Tibial artery (tissue), 4 donors: Measurements from ENCODE around the gene GJD2.

ENCODE experiments used
- DNase-seq, 2 donors: peaks; one replicate each; pipeline ENCODE4 v3.0.0-alpha.2; 2019
- H3K27ac ChIP-seq, 2 donors: fragments of 200-600 bp; sonication (generic) in 1 of 2; 1 replicate in 1 of 2; 2 replicates in 1 of 2; pipeline ENCODE4 v1.5.1; 2018 to 2019; ENCODE audit warnings: mild to moderate bottlenecking in 1 of 2
- H3K27me3 ChIP-seq, 2 donors: fragments of 200-600 bp; sonication (generic) in 1 of 2; one replicate each; pipeline versions ENCODE4 v1.5.1 to v1.6.0; 2016 to 2019
- H3K36me3 ChIP-seq, 3 donors: fragments of 200-600 bp; sonication (generic) in 2 of 3; one replicate each; pipeline ENCODE4 v1.5.1; 2016 to 2019; ENCODE audit warnings: mild to moderate bottlenecking in 2 of 3
- H3K4me1 ChIP-seq, 4 donors: fragments of 200-600 bp; sonication (generic) in 2 of 4; 1 replicate in 3 of 4; 2 replicates in 1 of 4; pipeline ENCODE4 v1.5.1; 2016 to 2019
- H3K4me3 ChIP-seq, 2 donors: fragments of 200-600 bp; sonication (generic) in 1 of 2; 1 replicate in 1 of 2; 2 replicates in 1 of 2; pipeline ENCODE4 v1.5.1; 2018 to 2019; ENCODE audit warnings: mild to moderate bottlenecking in 2 of 2
- H3K9me3 ChIP-seq, 3 donors: fragments of 200-600 bp; sonication (generic) in 1 of 3; one replicate each; pipeline ENCODE4 v1.5.1; 2016 to 2019
- intact Hi-C: fragments of 100-400 bp; cut with DNase I; formaldehyde crosslinking; loops from one replicate; pipeline ENCODE4 v1.15.0; 2023; ENCODE audit warnings: low total_unique reads
- TF ChIP-seq, protein P1 (sequence below), 2 experiments: fragments of 200-600 bp in 1 of 2; fragments of 450-650 bp in 1 of 2; IDR thresholded peaks; one replicate each; pipeline ENCODE4 v1.5.1; 2017 to 2019; ENCODE audit warnings: antibody characterized with exemption in 2 of 2, mild to moderate bottlenecking in 1 of 2, moderate library complexity in 1 of 2

The GJD2 gene

DNA sequence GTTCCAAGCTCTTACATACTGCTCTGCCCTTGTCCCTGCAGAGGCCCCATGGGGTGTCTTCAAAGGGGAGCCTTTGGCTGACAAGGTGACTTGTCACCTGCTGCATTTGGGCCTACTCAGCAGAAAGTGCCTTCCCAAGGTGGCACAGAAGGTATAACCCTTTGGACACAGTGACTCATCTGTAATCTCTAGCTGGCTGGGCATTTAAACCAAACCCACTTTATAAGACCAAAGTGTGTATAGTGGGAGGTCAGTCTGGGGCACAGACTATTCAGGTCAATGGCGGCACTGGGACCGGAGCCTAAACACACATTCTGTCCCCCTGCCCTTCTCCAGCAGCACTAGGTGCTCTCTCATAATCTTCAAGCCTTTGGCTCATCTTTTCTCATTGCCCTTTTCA lies 35.1 kb downstream of the GJD2 start:
- Histone ChIP-seq H3K36me3 (no peaks in the 10 kb centered on the region), H3K27ac (peak overlapping the region in 1 of 2 donors; percentile 29), H3K27me3 (no peaks in the 10 kb centered on the region), H3K4me1 (peaks cover 6 to 58% (median 7%) of the 10 kb centered on the region in 4 donors), H3K9me3 (no peaks in the 10 kb centered on the region), H3K4me3 (no peak overlapping the region)
- TF ChIP-seq, protein P1, sequence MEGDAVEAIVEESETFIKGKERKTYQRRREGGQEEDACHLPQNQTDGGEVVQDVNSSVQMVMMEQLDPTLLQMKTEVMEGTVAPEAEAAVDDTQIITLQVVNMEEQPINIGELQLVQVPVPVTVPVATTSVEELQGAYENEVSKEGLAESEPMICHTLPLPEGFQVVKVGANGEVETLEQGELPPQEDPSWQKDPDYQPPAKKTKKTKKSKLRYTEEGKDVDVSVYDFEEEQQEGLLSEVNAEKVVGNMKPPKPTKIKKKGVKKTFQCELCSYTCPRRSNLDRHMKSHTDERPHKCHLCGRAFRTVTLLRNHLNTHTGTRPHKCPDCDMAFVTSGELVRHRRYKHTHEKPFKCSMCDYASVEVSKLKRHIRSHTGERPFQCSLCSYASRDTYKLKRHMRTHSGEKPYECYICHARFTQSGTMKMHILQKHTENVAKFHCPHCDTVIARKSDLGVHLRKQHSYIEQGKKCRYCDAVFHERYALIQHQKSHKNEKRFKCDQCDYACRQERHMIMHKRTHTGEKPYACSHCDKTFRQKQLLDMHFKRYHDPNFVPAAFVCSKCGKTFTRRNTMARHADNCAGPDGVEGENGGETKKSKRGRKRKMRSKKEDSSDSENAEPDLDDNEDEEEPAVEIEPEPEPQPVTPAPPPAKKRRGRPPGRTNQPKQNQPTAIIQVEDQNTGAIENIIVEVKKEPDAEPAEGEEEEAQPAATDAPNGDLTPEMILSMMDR (IDR thresholded peaks at IDR 0.05) = no peak
- intact Hi-C loops = no loop called here
- DNase-seq = no peak

DNA sequence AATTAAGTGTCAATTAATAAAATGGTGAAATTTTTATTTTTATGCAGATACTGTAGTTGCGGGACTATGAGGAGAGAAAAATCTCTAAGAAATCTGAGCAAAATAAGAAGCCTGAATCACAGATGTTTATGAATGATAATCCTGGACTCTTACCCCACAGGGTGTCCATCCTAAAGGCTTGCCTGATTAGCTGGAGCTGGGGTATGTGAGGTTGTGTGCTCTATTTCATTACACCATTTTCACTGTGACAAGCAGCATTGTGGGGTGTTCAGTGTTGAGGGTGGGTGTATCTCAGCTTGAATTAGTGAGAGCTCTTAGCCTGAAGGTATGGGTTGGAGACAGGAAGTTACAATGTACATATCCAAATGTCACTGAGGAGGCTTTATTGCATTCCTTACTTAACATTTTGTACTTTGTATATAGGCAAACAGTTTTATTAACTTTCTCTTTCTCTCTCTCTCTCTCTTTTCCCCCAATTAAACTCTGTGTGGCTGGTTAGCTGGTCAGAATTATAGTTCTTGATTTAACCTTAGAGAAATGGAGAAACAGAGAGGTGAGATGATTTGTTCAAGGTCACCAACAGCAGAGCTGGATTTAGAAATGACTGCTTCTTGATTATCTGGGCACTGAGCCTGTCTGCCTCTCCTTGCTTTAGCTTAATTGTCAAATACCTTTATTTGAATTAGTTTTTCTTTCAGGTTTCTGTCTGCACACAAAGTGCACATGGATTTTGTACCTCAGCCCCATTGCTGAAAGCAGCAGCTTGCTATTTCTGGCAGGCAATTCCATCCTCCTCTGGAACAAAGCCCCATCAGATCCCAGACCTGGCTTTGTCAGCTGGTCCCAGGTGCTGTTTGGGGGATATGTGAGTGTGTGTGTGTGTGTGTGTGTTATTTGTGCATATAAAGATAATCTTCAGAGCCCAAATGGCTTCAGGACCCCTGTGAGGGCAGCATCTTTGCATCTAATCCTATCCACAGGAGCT lies 35.8 kb downstream of the GJD2 start:
- Histone ChIP-seq H3K9me3 (no peaks in the 10 kb centered on the region), H3K27me3 (no peaks in the 10 kb centered on the region), H3K4me3 (no peak overlapping the region), H3K36me3 (no peaks in the 10 kb centered on the region), H3K4me1 (peaks cover 6 to 51% (median 7%) of the 10 kb centered on the region in 4 donors), H3K27ac (peak overlapping the region in 1 of 2 donors; percentile 29)
- intact Hi-C loops = no loop called here
- no peak for DNase-seq
- TF ChIP-seq, protein P1 (IDR thresholded peaks at IDR 0.05) = no peak

DNA sequence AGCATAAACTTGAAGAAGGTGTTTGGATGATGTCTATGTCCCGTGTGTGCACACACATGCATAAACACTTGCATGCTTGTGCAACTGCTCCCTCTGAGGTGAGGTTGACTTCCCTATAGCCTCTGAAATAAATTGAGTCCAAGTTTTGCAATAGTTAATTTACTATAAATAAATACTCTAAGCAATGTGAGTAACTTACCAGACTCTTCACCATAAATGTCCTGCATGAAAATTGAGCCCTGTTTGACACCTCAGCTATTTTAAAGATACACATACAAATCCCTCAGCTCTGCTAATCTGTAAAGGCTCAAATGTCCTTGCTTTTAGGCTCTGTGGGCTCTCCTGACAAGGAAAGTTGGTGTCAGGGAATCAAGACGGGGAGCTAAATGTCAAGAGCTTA lies 37.1 kb downstream of the GJD2 start:
- Histone ChIP-seq H3K4me1 (peaks cover 0 to 39% (median 5%) of the 10 kb centered on the region in 4 donors), H3K27ac (no peak overlapping the region), H3K27me3 (no peaks in the 10 kb centered on the region), H3K4me3 (no peak overlapping the region), H3K9me3 (no peaks in the 10 kb centered on the region), H3K36me3 (no peaks in the 10 kb centered on the region)
- TF ChIP-seq, protein P1 (IDR thresholded peaks at IDR 0.05) = no peak
- no peak for DNase-seq
- intact Hi-C loops = no loop called here

DNA sequence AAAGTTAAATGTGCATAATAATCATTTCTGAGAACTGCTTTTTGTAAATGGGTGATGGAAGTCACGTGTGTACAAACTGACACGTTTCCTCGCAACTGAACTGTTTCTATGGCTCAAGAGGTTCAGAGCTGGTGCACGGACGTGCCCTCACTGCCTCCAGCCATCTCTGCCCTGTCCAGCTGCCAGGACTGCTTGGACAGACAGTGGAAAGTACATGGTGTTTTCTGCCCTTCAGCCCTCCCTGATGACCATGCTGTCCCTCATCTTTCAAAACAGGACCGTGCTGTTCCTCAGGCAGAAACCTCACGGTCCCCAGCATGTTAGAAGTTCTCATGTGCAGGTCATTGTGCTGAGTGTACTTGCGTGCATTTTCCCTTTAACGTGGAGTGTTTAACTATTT lies 38.7 kb downstream of the GJD2 start:
- H3K27ac ChIP-seq = no peak overlapping the region
- DNase-seq = no peak

DNA sequence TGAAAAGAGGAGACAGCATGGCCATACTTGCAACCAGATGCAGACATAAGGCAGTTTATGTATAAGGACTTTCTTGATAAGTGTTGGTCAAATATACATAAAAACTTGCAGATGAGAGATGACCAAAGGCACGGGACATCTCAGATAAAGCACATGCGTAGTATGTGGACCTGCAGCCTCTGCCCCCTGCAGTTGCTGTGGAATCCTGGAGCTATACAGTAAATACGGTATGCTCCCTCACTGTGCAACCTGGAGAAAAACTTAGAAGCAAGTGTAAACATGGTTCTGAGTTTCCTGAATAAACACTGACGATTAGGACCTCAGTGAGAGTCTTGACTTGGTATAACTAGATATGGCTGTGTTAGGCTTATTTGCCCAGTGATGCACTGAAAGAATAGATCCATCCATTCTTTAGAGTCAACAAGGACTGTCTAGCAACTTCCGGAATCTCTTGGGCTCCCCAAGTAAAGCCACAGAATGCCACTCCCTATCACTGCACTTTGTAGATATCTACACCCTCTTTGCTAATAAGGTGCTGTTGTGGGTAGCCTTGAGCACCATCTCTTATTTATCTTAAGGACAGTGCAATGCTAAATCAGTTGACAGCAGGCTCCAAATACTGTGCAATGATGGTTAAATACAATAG lies 40.2 kb downstream of the GJD2 start:
- H3K36me3 ChIP-seq = no peaks in the 10 kb centered on the region
- H3K27me3 ChIP-seq = no peaks in the 10 kb centered on the region
- intact Hi-C loops = no loop called here
- peaks cover 0 to 14% (median 0%) of the 10 kb centered on the region in 4 donors for H3K4me1 ChIP-seq
- DNase-seq = no peak
- TF ChIP-seq, protein P1 (IDR thresholded peaks at IDR 0.05) = no peak
- no peaks in the 10 kb centered on the region for H3K9me3 ChIP-seq
- H3K27ac ChIP-seq = no peak overlapping the region
- no peak overlapping the region for H3K4me3 ChIP-seq

More for the DNA sequence above, 38.7 kb downstream of the GJD2 start:
- no peak overlapping the region for H3K4me3 ChIP-seq
- intact Hi-C loops = no loop called here
- no peaks in the 10 kb centered on the region for H3K27me3 ChIP-seq
- TF ChIP-seq, protein P1 (IDR thresholded peaks at IDR 0.05) = no peak
- no peaks in the 10 kb centered on the region for H3K9me3 ChIP-seq
- peaks cover 0 to 24% (median 0%) of the 10 kb centered on the region in 4 donors for H3K4me1 ChIP-seq
- H3K36me3 ChIP-seq = no peaks in the 10 kb centered on the region
